HG03354 (cell line): ENCODE data around the gene PCDHB6.
"Not testable (repeated sequence)": the region's sequence is repeated elsewhere in the genome, so short reads cannot be mapped to it uniquely, and the experiment has no call there.

Experiments used
- ATAC-seq: cut with Tn5 transposase; IDR thresholded peaks from one replicate; pipeline ENCODE4 v1.9.1; 2021; ENCODE audit warnings: mild to moderate bottlenecking; ENCODE audit not compliant: unreplicated experiment, poor library complexity, severe bottlenecking

The PCDHB6 gene

GRCh38 chr5:141157356-141157755 is 7.5 kb downstream of the PCDHB6 start:
- ATAC-seq: not testable (repeated sequence)

GRCh38 chr5:141157901-141158300 is 8.0 kb downstream of the PCDHB6 start:
- not testable (repeated sequence) for ATAC-seq

- no peak for ATAC-seq
Observed at GRCh38 chr5:141172381-141173204, 22.7 kb downstream of the PCDHB6 start, which contains the start of gene PCDHB7. PCDHB7 (plus strand) TSS chr5:141172644; CDS start chr5:141172836, 192 bp downstream.

GRCh38 chr5:141174291-141175104 is 24.6 kb downstream of the PCDHB6 start:
- not testable (repeated sequence) for ATAC-seq

GRCh38 chr5:141175933-141176332 is 26.1 kb downstream of the PCDHB6 start:
- no peak for ATAC-seq

GRCh38 chr5:141177577-141178191 is 27.8 kb downstream of the PCDHB6 start, which contains the start of gene PCDHB8:
PCDHB8 (plus strand) TSS chr5:141177790; CDS start chr5:141178035, 245 bp downstream.
- ATAC-seq: not testable (repeated sequence)

GRCh38 chr5:141179371-141179770 is 29.5 kb downstream of the PCDHB6 start:
- not testable (repeated sequence) for ATAC-seq

- not testable (repeated sequence) for ATAC-seq
Observed at GRCh38 chr5:141179876-141180275, 30.0 kb downstream of the PCDHB6 start.

GRCh38 chr5:141180313-141180712 is 30.5 kb downstream of the PCDHB6 start:
- no peak for ATAC-seq

GRCh38 chr5:141182248-141182647 is 32.4 kb downstream of the PCDHB6 start, which contains the start of gene PCDHB16:
PCDHB16 (plus strand) TSS chr5:141182387; CDS start chr5:141182560, 173 bp downstream.
- ATAC-seq: no peak

- not testable (repeated sequence) for ATAC-seq
Observed at GRCh38 chr5:141184117-141184855, 34.4 kb downstream of the PCDHB6 start.

- ATAC-seq: no peak
Observed at GRCh38 chr5:141186897-141187512, 37.1 kb downstream of the PCDHB6 start, which contains the start of gene PCDHB9. PCDHB9 (plus strand) TSS chr5:141187161; CDS start chr5:141187319, 158 bp downstream.

- not testable (repeated sequence) for ATAC-seq
Observed at GRCh38 chr5:141188682-141189081, 38.8 kb downstream of the PCDHB6 start.

GRCh38 chr5:141189131-141189530 is 39.3 kb downstream of the PCDHB6 start:
- ATAC-seq: not testable (repeated sequence)

- ATAC-seq: no peak
Observed at GRCh38 chr5:141192110-141192725, 42.4 kb downstream of the PCDHB6 start, which contains the start of gene PCDHB10. PCDHB10 (plus strand) TSS chr5:141192353; CDS start chr5:141192553, 200 bp downstream.

- not testable (repeated sequence) for ATAC-seq
Observed at GRCh38 chr5:141194332-141194731, 44.5 kb downstream of the PCDHB6 start.

GRCh38 chr5:141196363-141196762 is 46.5 kb downstream of the PCDHB6 start:
- no peak for ATAC-seq
